GM18517 (cell line): ENCODE data around the gene PTPRA.
"Not testable (repeated sequence)": the region's sequence is repeated elsewhere in the genome, so short reads cannot be mapped to it uniquely, and the experiment has no call there.

Experiments
- ATAC-seq: cut with Tn5 transposase; IDR thresholded peaks from one replicate; pipeline ENCODE4 v1.9.1; 2021; ENCODE audit warnings: mild to moderate bottlenecking, moderate library complexity; ENCODE audit not compliant: unreplicated experiment

The PTPRA gene

GRCh38 chr20:2984028-2984501 is 110.8 kb downstream of the PTPRA start:
- peak; percentile 74 for ATAC-seq

GRCh38 chr20:2984956-2985661 is 111.8 kb downstream of the PTPRA start:
- ATAC-seq: no peak

- ATAC-seq: no peak
Observed at GRCh38 chr20:2986466-2986865, 113.2 kb downstream of the PTPRA start.

- ATAC-seq: no peak
Observed at GRCh38 chr20:2987861-2988260, 114.6 kb downstream of the PTPRA start.

- no peak for ATAC-seq
Observed at GRCh38 chr20:2991532-2991931, 118.3 kb downstream of the PTPRA start.

GRCh38 chr20:2993250-2993649 is 120.0 kb downstream of the PTPRA start:
- no peak for ATAC-seq

GRCh38 chr20:2995796-2996195 is 122.5 kb downstream of the PTPRA start:
- no peak for ATAC-seq

GRCh38 chr20:2998728-2999127 is 125.4 kb downstream of the PTPRA start:
- ATAC-seq: no peak

GRCh38 chr20:3000852-3001523 is 127.7 kb downstream of the PTPRA start:
- ATAC-seq: no peak

- no peak for ATAC-seq
Observed at GRCh38 chr20:3003416-3003815, 130.1 kb downstream of the PTPRA start.

GRCh38 chr20:3010985-3011723 is 137.9 kb downstream of the PTPRA start:
- ATAC-seq: no peak

GRCh38 chr20:3011752-3012151 is 138.5 kb downstream of the PTPRA start:
- no peak for ATAC-seq

GRCh38 chr20:3013771-3014170 is 140.5 kb downstream of the PTPRA start:
- ATAC-seq: no peak

GRCh38 chr20:3014179-3014578 is 140.9 kb downstream of the PTPRA start:
- ATAC-seq: no peak

- no peak for ATAC-seq
Observed at GRCh38 chr20:3014662-3015061, 141.4 kb downstream of the PTPRA start.

GRCh38 chr20:3015302-3015701 is 142.0 kb downstream of the PTPRA start:
- not testable (repeated sequence) for ATAC-seq

GRCh38 chr20:3021327-3021726 is 148.0 kb downstream of the PTPRA start:
- ATAC-seq: no peak

GRCh38 chr20:3021777-3022176 is 148.5 kb downstream of the PTPRA start:
- ATAC-seq: no peak

GRCh38 chr20:3022559-3023490 is 149.5 kb downstream of the PTPRA start:
- not testable (repeated sequence) for ATAC-seq

GRCh38 chr20:3027987-3028386 is 154.7 kb downstream of the PTPRA start:
- no peak for ATAC-seq
